SK-N-SH (cell line): ENCODE measurements around the gene BMP2K.

ENCODE experiments used
- CHD2 ChIP-seq: fragments of 150-350 bp; IDR thresholded peaks from 2 replicates; pipeline ENCODE4 v1.6.1; 2018; ENCODE audit warnings: low read length; ENCODE audit not compliant: partially characterized antibody
- CTCF ChIP-seq: fragments of 200-600 bp; sonication (generic); IDR thresholded peaks from 2 replicates; pipeline ENCODE4 v1.6.1; 2017; ENCODE audit warnings: antibody characterized with exemption, mild to moderate bottlenecking, moderate library complexity
- EP300 ChIP-seq, 2 experiments: IDR thresholded peaks; 2 replicates each; pipeline versions ENCODE4 v1.4.0 to v1.6.1; 2012; ENCODE audit warnings: borderline replicate concordance in 1 of 2, low read depth in 1 of 2, low read length in 1 of 2
- FOSL2 ChIP-seq: IDR thresholded peaks from 2 replicates; pipeline ENCODE4 v1.4.0; 2012; ENCODE audit warnings: low read depth, mild to moderate bottlenecking, moderate library complexity, borderline replicate concordance
- FOXM1 ChIP-seq: IDR thresholded peaks from 2 replicates; pipeline ENCODE4 v1.4.0; 2012; ENCODE audit warnings: low read depth, mild to moderate bottlenecking
- GABPA ChIP-seq: IDR thresholded peaks from 2 replicates; pipeline ENCODE4 v1.4.0; 2012; ENCODE audit warnings: low read depth, mild to moderate bottlenecking
- MAX ChIP-seq: IDR thresholded peaks from 2 replicates; pipeline ENCODE4 v1.4.0; 2012; ENCODE audit warnings: low read depth
- POLR2AphosphoS5 ChIP-seq: IDR thresholded peaks from 2 replicates; pipeline ENCODE4 v1.6.1; 2012; ENCODE audit warnings: low read depth, low read length
- RXRA ChIP-seq: IDR thresholded peaks from 2 replicates; pipeline ENCODE4 v1.4.0; 2012; ENCODE audit warnings: low read depth, mild to moderate bottlenecking, borderline replicate concordance
- TCF12 ChIP-seq: IDR thresholded peaks from 2 replicates; pipeline ENCODE4 v1.4.0; 2012

GRCh38 chr4:78937837-78938236 lies 161.7 kb downstream of the BMP2K start:
- TF ChIP-seq CHD2 = no peak
- TF ChIP-seq GABPA = no peak
- no peak for TF ChIP-seq MAX
- TF ChIP-seq CTCF = no peak
- TF ChIP-seq FOXM1 = no peak
- TF ChIP-seq FOSL2 = no peak
- TF ChIP-seq RXRA = no peak
- TF ChIP-seq EP300 (IDR thresholded peaks at IDR 0.05; ENCODE audit: borderline replicate concordance in 1 of 2, low read depth in 1 of 2, low read length in 1 of 2) = no peak
- TF ChIP-seq TCF12 = no peak
- TF ChIP-seq POLR2AphosphoS5 = no peak
